Measurements from ENCODE around the gene PRPH. TPM values are rescaled to one million over a fixed set of nuclear protein-coding genes. Genes with fewer than 3 reads are reported as not detected.
A peak's percentile ranks its signal among the peaks of the same experiment; 100 is the strongest.

PRPH gene
- total and polyA plus RNA-seq, 2 donors from 2014 or later: 0.71 to 2.7 TPM

DNA sequence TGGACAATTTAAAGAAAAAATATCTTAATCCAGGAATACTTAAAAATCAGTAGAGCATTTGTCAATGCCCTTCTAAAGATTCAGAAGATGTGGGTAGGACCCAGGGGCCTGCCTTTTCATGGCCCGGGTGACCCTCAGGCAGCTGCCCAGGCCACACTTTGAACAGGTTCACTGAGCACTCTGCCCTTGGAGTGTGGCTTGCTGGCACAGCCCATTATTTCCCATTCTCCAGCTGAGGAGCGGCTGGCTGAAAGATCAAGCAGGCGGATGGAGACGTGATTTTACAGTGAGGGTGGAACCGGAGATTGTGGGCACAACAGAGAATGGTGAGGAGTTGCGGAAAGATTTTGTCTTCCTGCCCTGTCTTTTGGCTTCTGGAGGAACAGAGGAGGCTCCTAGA, 7.1 kb upstream of the PRPH start:
- FAIRE-seq: no peak

DNA sequence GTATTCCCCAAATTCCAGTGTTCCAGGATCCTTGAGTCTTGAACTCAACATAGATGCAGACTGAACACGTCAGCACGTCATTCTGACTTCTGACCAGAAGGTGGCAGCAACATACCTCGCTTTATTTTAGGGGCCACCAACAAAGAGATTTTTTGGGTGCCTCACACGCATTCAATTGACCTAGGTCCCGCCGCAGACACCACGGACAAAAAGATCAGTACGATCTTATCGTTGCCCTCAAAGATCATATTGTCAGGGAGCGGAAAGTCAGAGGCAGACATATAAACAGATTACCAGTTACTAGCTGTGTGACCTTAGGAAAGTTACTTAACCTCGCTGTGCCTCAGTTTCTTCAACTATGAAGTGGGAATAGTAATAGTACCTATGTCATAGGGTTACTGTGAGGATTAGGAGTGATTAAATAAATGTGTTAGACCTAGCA, 6.5 kb upstream of the PRPH start:
- DNase-seq: peak in 4 of 5 donors; percentile 35 to 75 (median 68)
- H3K4me3 ChIP-seq (ENCODE audit: low read length in 3 of 3): no peak overlapping the region
- H3K27ac ChIP-seq (ENCODE audit: low read depth in 2 of 2, low read length in 2 of 2): no peak overlapping the region
- no peaks in the 10 kb centered on the region for H3K36me3 ChIP-seq (ENCODE audit: control insufficient read depth in 2 of 3, insufficient read depth in 3 of 3, low read length in 3 of 3)
- H3K4me1 ChIP-seq (ENCODE audit: control insufficient read depth in 2 of 3, insufficient read depth in 2 of 3, low read depth in 1 of 3, low read length in 3 of 3): peaks cover 0 to 2% (median 0%) of the 10 kb centered on the region in 3 donors
- no peaks in the 10 kb centered on the region for H3K27me3 ChIP-seq (ENCODE audit: control insufficient read depth, insufficient read depth, low read length)
- H3K9me3 ChIP-seq (ENCODE audit: control insufficient read depth in 2 of 3, insufficient read depth in 1 of 3, low read length in 3 of 3): no peaks in the 10 kb centered on the region
- TF ChIP-seq, protein P1, sequence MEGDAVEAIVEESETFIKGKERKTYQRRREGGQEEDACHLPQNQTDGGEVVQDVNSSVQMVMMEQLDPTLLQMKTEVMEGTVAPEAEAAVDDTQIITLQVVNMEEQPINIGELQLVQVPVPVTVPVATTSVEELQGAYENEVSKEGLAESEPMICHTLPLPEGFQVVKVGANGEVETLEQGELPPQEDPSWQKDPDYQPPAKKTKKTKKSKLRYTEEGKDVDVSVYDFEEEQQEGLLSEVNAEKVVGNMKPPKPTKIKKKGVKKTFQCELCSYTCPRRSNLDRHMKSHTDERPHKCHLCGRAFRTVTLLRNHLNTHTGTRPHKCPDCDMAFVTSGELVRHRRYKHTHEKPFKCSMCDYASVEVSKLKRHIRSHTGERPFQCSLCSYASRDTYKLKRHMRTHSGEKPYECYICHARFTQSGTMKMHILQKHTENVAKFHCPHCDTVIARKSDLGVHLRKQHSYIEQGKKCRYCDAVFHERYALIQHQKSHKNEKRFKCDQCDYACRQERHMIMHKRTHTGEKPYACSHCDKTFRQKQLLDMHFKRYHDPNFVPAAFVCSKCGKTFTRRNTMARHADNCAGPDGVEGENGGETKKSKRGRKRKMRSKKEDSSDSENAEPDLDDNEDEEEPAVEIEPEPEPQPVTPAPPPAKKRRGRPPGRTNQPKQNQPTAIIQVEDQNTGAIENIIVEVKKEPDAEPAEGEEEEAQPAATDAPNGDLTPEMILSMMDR (IDR thresholded peaks at IDR 0.05; ENCODE audit: borderline replicate concordance, extremely low read depth, insufficient read depth): peak; percentile 86
- intact Hi-C loops (cut with DNase I): no loop called here
- peak; percentile 85 for FAIRE-seq
- H3K9ac ChIP-seq (ENCODE audit: low read length in 3 of 3): no peak overlapping the region

More for the DNA sequence above, 7.1 kb upstream of the PRPH start:
- Histone ChIP-seq H3K27me3 (ENCODE audit: control insufficient read depth, insufficient read depth, low read length) (no peaks in the 10 kb centered on the region), H3K4me1 (ENCODE audit: control insufficient read depth in 2 of 3, insufficient read depth in 2 of 3, low read depth in 1 of 3, low read length in 3 of 3) (peaks cover 0 to 2% (median 0%) of the 10 kb centered on the region in 3 donors), H3K4me3 (ENCODE audit: low read length in 3 of 3) (no peak overlapping the region), H3K9ac (ENCODE audit: low read length in 3 of 3) (no peak overlapping the region), H3K9me3 (ENCODE audit: control insufficient read depth in 2 of 3, insufficient read depth in 1 of 3, low read length in 3 of 3) (no peaks in the 10 kb centered on the region), H3K36me3 (ENCODE audit: control insufficient read depth in 2 of 3, insufficient read depth in 3 of 3, low read length in 3 of 3) (no peaks in the 10 kb centered on the region), H3K27ac (ENCODE audit: low read depth in 2 of 2, low read length in 2 of 2) (no peak overlapping the region)
- intact Hi-C loops (cut with DNase I): no loop called here
- TF ChIP-seq, protein P1 (IDR thresholded peaks at IDR 0.05; ENCODE audit: borderline replicate concordance, extremely low read depth, insufficient read depth): no peak
- peak in 1 of 5 donors; percentile 35 for DNase-seq

DNA sequence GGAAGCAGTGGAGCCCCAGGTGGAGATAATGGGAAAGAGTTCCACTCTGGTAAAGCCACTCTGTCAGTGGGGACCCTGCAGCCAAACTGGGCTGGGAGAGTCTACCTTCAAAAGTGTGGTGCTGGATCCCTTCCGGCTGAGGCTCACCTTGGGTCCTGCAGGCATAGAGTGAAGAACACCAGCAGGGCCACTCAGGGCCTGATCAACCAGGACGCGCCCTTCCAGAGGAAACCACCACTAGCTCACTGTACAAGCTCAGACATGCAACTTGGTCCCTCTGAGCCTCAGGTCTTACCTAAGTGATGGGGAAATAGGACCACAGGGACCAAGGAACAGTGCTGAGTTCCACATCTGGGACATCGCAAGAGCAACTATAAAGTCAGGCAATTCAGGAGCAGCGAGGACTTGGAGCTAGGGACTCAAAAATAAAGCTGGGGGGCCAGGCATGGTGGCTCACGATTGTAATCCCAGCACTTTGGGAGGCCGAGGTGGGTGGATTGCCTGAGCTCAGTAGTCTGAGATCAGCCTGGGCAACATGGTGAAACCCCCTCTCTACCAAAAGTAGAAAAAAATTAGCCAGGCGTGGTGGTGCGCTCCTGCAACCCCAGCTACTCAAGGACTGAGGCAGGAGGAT, 5.9 kb upstream of the PRPH start:
- H3K4me1 ChIP-seq (ENCODE audit: control insufficient read depth in 2 of 3, insufficient read depth in 2 of 3, low read depth in 1 of 3, low read length in 3 of 3): peaks cover 0 to 2% (median 0%) of the 10 kb centered on the region in 3 donors
- no peaks in the 10 kb centered on the region for H3K36me3 ChIP-seq (ENCODE audit: control insufficient read depth in 2 of 3, insufficient read depth in 3 of 3, low read length in 3 of 3)
- no peak overlapping the region for H3K9ac ChIP-seq (ENCODE audit: low read length in 3 of 3)
- intact Hi-C loops (cut with DNase I): no loop called here
- TF ChIP-seq, protein P1 (IDR thresholded peaks at IDR 0.05; ENCODE audit: borderline replicate concordance, extremely low read depth, insufficient read depth): no peak
- H3K27ac ChIP-seq (ENCODE audit: low read depth in 2 of 2, low read length in 2 of 2): no peak overlapping the region
- no peak for FAIRE-seq
- peak in 1 of 5 donors; percentile 52 for DNase-seq
- no peak overlapping the region for H3K4me3 ChIP-seq (ENCODE audit: low read length in 3 of 3)
- no peaks in the 10 kb centered on the region for H3K27me3 ChIP-seq (ENCODE audit: control insufficient read depth, insufficient read depth, low read length)
- no peaks in the 10 kb centered on the region for H3K9me3 ChIP-seq (ENCODE audit: control insufficient read depth in 2 of 3, insufficient read depth in 1 of 3, low read length in 3 of 3)
